Type B pancreatic cell (in vitro differentiated cells): Measurements from ENCODE around the gene DHX29. TPM values are rescaled to one million over a fixed set of nuclear protein-coding genes. Genes with fewer than 3 reads are reported as not detected.

Experiments used
- DNase-seq: peaks from one replicate; pipeline ENCODE4 v3.0.0; 2021; ENCODE audit warnings: mixed read lengths; ENCODE audit not compliant: unreplicated experiment; ENCODE audit errors: extremely low spot score
- H3K27ac Mint-ChIP-seq: 2 replicates; pipeline ENCODE4 v1.8.0; 2021; ENCODE audit warnings: mild to moderate bottlenecking, mixed read lengths
- H3K27me3 Mint-ChIP-seq: 2 replicates; pipeline ENCODE4 v1.8.0; 2021; ENCODE audit warnings: mixed read lengths
- H3K36me3 Mint-ChIP-seq: 2 replicates; pipeline ENCODE4 v1.8.0; 2021; ENCODE audit warnings: mixed read lengths
- H3K4me1 Mint-ChIP-seq: one replicate; pipeline ENCODE4 v1.8.0; 2021; ENCODE audit warnings: mixed read lengths; ENCODE audit not compliant: unreplicated experiment
- H3K4me3 Mint-ChIP-seq: 2 replicates; pipeline ENCODE4 v1.8.0; 2021; ENCODE audit warnings: mild to moderate bottlenecking, mixed read lengths
- H3K9me3 Mint-ChIP-seq: 2 replicates; pipeline ENCODE4 v1.8.0; 2021; ENCODE audit warnings: mixed read lengths
- CTCF ChIP-seq: fragments of 200-600 bp; sonication (generic); conservative IDR thresholded peaks from 2 replicates; pipeline ENCODE4 v1.5.0; 2021; ENCODE audit warnings: antibody characterized with exemption, mild to moderate bottlenecking
- total RNA-seq: library from RNA; stranded (reverse); gene quantifications from 2 replicates; pipeline ENCODE4 v1.2.1, GENCODE V29; 2021; ENCODE audit warnings: low replicate concordance

The DHX29 gene
- total RNA-seq, 1 donor from 2014 or later = 24.0 TPM

GRCh38 chr5:55241746-55242145 lies 65.7 kb downstream of the DHX29 start:
- H3K9me3 Mint-ChIP-seq = no peaks in the 10 kb centered on the region
- H3K4me3 Mint-ChIP-seq = no peak overlapping the region
- TF ChIP-seq CTCF = no peak
- no peaks in the 10 kb centered on the region for H3K36me3 Mint-ChIP-seq
- H3K27me3 Mint-ChIP-seq = peaks cover 31% of the 10 kb centered on the region
- H3K4me1 Mint-ChIP-seq = no peaks in the 10 kb centered on the region
- no peak overlapping the region for H3K27ac Mint-ChIP-seq
- no peak for DNase-seq

- no peaks in the 10 kb centered on the region for H3K36me3 Mint-ChIP-seq
- TF ChIP-seq CTCF = no peak
- H3K4me3 Mint-ChIP-seq = no peak overlapping the region
- H3K27me3 Mint-ChIP-seq = peaks cover 59% of the 10 kb centered on the region
- no peaks in the 10 kb centered on the region for H3K9me3 Mint-ChIP-seq
- H3K27ac Mint-ChIP-seq = no peak overlapping the region
- no peak for DNase-seq
- peaks cover 5% of the 10 kb centered on the region for H3K4me1 Mint-ChIP-seq
Measured at GRCh38 chr5:55236800-55237199, 70.7 kb downstream of the DHX29 start.

GRCh38 chr5:55234121-55234700 lies 73.3 kb downstream of the DHX29 start:
- H3K27me3 Mint-ChIP-seq = peaks cover 78% of the 10 kb centered on the region
- H3K9me3 Mint-ChIP-seq = no peaks in the 10 kb centered on the region
- H3K27ac Mint-ChIP-seq = peak overlapping the region; percentile 63
- TF ChIP-seq CTCF = no peak
- H3K4me1 Mint-ChIP-seq = peaks cover 5% of the 10 kb centered on the region
- H3K36me3 Mint-ChIP-seq = no peaks in the 10 kb centered on the region
- no peak for DNase-seq
- H3K4me3 Mint-ChIP-seq = peak overlapping the region; percentile 92

- H3K4me3 Mint-ChIP-seq = peak within 1 kb of the TSS; percentile 92
- DNase-seq = peak; percentile 76
- H3K27me3 Mint-ChIP-seq = peaks cover 81% of the 10 kb centered on the region
- TF ChIP-seq CTCF = no peak
- H3K9me3 Mint-ChIP-seq = no peaks in the 10 kb centered on the region
- H3K36me3 Mint-ChIP-seq = no peaks in the 10 kb centered on the region
- H3K27ac Mint-ChIP-seq = peak within 1 kb of the TSS; percentile 63
- peaks cover 5% of the 10 kb centered on the region for H3K4me1 Mint-ChIP-seq
Measured at GRCh38 chr5:55232985-55233928, 74.2 kb downstream of the DHX29 start, which contains the start of gene CCNO. TSS of gene CCNO (minus strand) at chr5:55233608. CDS start at chr5:55233523, 85 bp downstream.

- Mint-ChIP-seq H3K4me3 (peak overlapping the region; percentile 92), H3K9me3 (no peaks in the 10 kb centered on the region), H3K4me1 (peaks cover 10% of the 10 kb centered on the region), H3K27ac (peak overlapping the region; percentile 44), H3K27me3 (peaks cover 83% of the 10 kb centered on the region), H3K36me3 (no peaks in the 10 kb centered on the region)
- DNase-seq = no peak
- no peak for TF ChIP-seq CTCF
Measured at GRCh38 chr5:55232271-55232984, 75.1 kb downstream of the DHX29 start.
